Left lung (tissue), 10 donors: Measurements from ENCODE around the gene KSR2. TPM values are rescaled to one million over a fixed set of nuclear protein-coding genes. Genes with fewer than 3 reads are reported as not detected.

Experiments used
- ATAC-seq: fragments of 200-7000 bp; cut with Tn5 transposase; one replicate; pipeline ENCODE4 v1.9.1; 2020; ENCODE audit warnings: moderate library complexity
- DNase-seq, 4 donors: peaks; one replicate each; pipeline ENCODE4 v3.0.0-alpha.2; 2013 to 2020
- H3K27ac ChIP-seq, 2 donors: fragments of 200-600 bp; sonication (generic) in 1 of 2; one replicate each; pipeline versions ENCODE4 v1.5.0 to v1.8.0; 2020 to 2021
- H3K27me3 ChIP-seq, 2 donors: fragments of 200-600 bp; sonication (generic) in 1 of 2; one replicate each; pipeline versions ENCODE4 v1.5.0 to v1.8.0; 2020 to 2021
- H3K36me3 ChIP-seq, 2 donors: fragments of 200-600 bp; sonication (generic) in 1 of 2; one replicate each; pipeline versions ENCODE4 v1.5.0 to v1.8.0; 2020 to 2021
- H3K4me1 ChIP-seq, 2 donors: fragments of 200-600 bp; one replicate each; pipeline ENCODE4 v1.8.0; 2021
- H3K4me3 ChIP-seq, 2 donors: fragments of 200-600 bp; sonication (generic) in 1 of 2; one replicate each; pipeline versions ENCODE4 v1.5.0 to v1.8.0; 2020 to 2021; ENCODE audit warnings: mild to moderate bottlenecking in 1 of 2
- H3K9me3 ChIP-seq, 2 donors: fragments of 200-600 bp; sonication (generic) in 1 of 2; one replicate each; pipeline versions ENCODE4 v1.5.0 to v1.8.0; 2020 to 2021
- CTCF ChIP-seq, 2 donors: fragments of 200-600 bp; sonication (generic) in 1 of 2; IDR thresholded peaks; one replicate each; pipeline versions ENCODE4 v1.5.0 to v1.8.0; 2021; ENCODE audit warnings: antibody characterized with exemption in 2 of 2
- intact Hi-C, 2 donors: fragments of 100-400 bp; cut with DNase I; formaldehyde crosslinking; loops; one replicate each; pipeline versions ENCODE4 v1.11.2 to v1.14.2; 2022
- polyA plus RNA-seq, 6 donors: library from polyadenylated mRNA; unstranded; fragments of 120-200 nt; gene quantifications; one replicate each; pipeline ENCODE4 v1.2.1, GENCODE V29; 2013; ENCODE audit not compliant: insufficient read length in 6 of 6
- total RNA-seq, 2 donors: library from RNA; stranded (reverse); fragmentation: NEBNext Ultra II Directional; extraction: Animal tissue kit (Norgen Biotek cat#: 25700); gene quantifications; one replicate each; pipeline ENCODE4 v1.2.1, GENCODE V29; 2021
- donor health status: DM: no; HTN: yes; CAD: no.
- donor health status: DM: no; HTN: no; CAD: no.

The KSR2 gene
- total and polyA plus RNA-seq, 8 donors: 0.28 to 1.4 (median 0.41) TPM

GRCh38 chr12:117998719-117999118 lies 29.9 kb upstream of the KSR2 start:
- Histone ChIP-seq H3K27ac (no peak overlapping the region), H3K27me3 (no peaks in the 10 kb centered on the region), H3K36me3 (no peaks in the 10 kb centered on the region), H3K4me1 (no peaks in the 10 kb centered on the region), H3K9me3 (peaks cover 0 to 3% of the 10 kb centered on the region in 2 donors), H3K4me3 (no peak overlapping the region)
- intact Hi-C loops: no loop called here
- ATAC-seq: no peak
- no peak for TF ChIP-seq CTCF (IDR thresholded peaks at IDR 0.05)
- no peak for DNase-seq

GRCh38 chr12:117994551-117995438 lies 26.0 kb upstream of the KSR2 start:
- H3K27ac ChIP-seq: no peak overlapping the region
- no peaks in the 10 kb centered on the region for H3K36me3 ChIP-seq
- intact Hi-C loops: no loop called here
- peaks cover 0 to 3% of the 10 kb centered on the region in 2 donors for H3K9me3 ChIP-seq
- no peak for TF ChIP-seq CTCF (IDR thresholded peaks at IDR 0.05)
- ATAC-seq: no peak
- no peaks in the 10 kb centered on the region for H3K27me3 ChIP-seq
- no peaks in the 10 kb centered on the region for H3K4me1 ChIP-seq
- no peak for DNase-seq
- no peak overlapping the region for H3K4me3 ChIP-seq

GRCh38 chr12:117986705-117987469 lies 18.1 kb upstream of the KSR2 start:
- DNase-seq (no peak), ATAC-seq (no peak)
- Histone ChIP-seq H3K4me1 (no peaks in the 10 kb centered on the region), H3K27me3 (peaks cover 0 to 11% of the 10 kb centered on the region in 2 donors), H3K9me3 (no peaks in the 10 kb centered on the region), H3K27ac (no peak overlapping the region), H3K36me3 (no peaks in the 10 kb centered on the region), H3K4me3 (no peak overlapping the region)
- TF ChIP-seq CTCF (IDR thresholded peaks at IDR 0.05): no peak
- intact Hi-C loops: no loop called here

- ATAC-seq: no peak
These were observed 16.4 kb upstream of the KSR2 start for GRCh38 chr12:117985182-117985581.

More at GRCh38 chr12:117985182-117985581, 16.4 kb upstream of the KSR2 start:
- Histone ChIP-seq H3K4me3 (no peak overlapping the region), H3K9me3 (no peaks in the 10 kb centered on the region), H3K36me3 (no peaks in the 10 kb centered on the region), H3K27ac (no peak overlapping the region), H3K4me1 (no peaks in the 10 kb centered on the region), H3K27me3 (peaks cover 0 to 11% of the 10 kb centered on the region in 2 donors)
- no peak for DNase-seq
- intact Hi-C loops: no loop called here
- no peak for TF ChIP-seq CTCF (IDR thresholded peaks at IDR 0.05)
